Activated CD8-positive, alpha-beta memory T cell treated with anti-CD3 and anti-CD28 coated beads for 48 hours (primary cell): ENCODE results near the gene CPB2.

Experiments used
- DNase-seq, 3 experiments: peaks; one replicate each; pipeline ENCODE4 v3.0.0-alpha.2; 2020; ENCODE audit warnings: low read depth in 2 of 3, low spot score in 2 of 3

CPB2 gene

GRCh38 chr13:46053162-46054012 lies 51.4 kb downstream of the CPB2 start:
- no peak for DNase-seq

- peak; percentile 70 to 83 (median 72) for DNase-seq
Observed at GRCh38 chr13:46052319-46053161, 52.3 kb downstream of the CPB2 start, which contains the start of gene ZC3H13. TSS of gene ZC3H13 (minus strand) at chr13:46052746. CDS start at chr13:46045507, 7,239 bp downstream.

GRCh38 chr13:46051968-46052318 lies 52.9 kb downstream of the CPB2 start:
- no peak for DNase-seq

GRCh38 chr13:46050771-46051170 lies 54.1 kb downstream of the CPB2 start:
- DNase-seq, result no peak

- DNase-seq, result no peak
Observed at GRCh38 chr13:46045424-46045823, 59.4 kb downstream of the CPB2 start.

GRCh38 chr13:46043647-46044046 lies 61.2 kb downstream of the CPB2 start:
- DNase-seq, result no peak

GRCh38 chr13:46041419-46041839 lies 63.4 kb downstream of the CPB2 start:
- DNase-seq, result no peak

- no peak for DNase-seq
Observed at GRCh38 chr13:46040763-46041162, 64.1 kb downstream of the CPB2 start.

- DNase-seq, result no peak
Observed at GRCh38 chr13:46039411-46040182, 65.2 kb downstream of the CPB2 start.

GRCh38 chr13:46038296-46038695 lies 66.5 kb downstream of the CPB2 start:
- DNase-seq, result no peak

- DNase-seq, result no peak
Observed at GRCh38 chr13:46035066-46035465, 69.8 kb downstream of the CPB2 start.

- no peak for DNase-seq
Observed at GRCh38 chr13:46032341-46032740, 72.5 kb downstream of the CPB2 start.

- no peak for DNase-seq
Observed at GRCh38 chr13:46031581-46032263, 73.1 kb downstream of the CPB2 start.

- DNase-seq, result no peak
Observed at GRCh38 chr13:46025157-46025556, 79.7 kb downstream of the CPB2 start.

- DNase-seq, result no peak
Observed at GRCh38 chr13:46022481-46022880, 82.4 kb downstream of the CPB2 start.

GRCh38 chr13:46016216-46016615 lies 88.6 kb downstream of the CPB2 start:
- DNase-seq, result no peak

GRCh38 chr13:46015366-46015765 lies 89.5 kb downstream of the CPB2 start:
- no peak for DNase-seq

- no peak for DNase-seq
Observed at GRCh38 chr13:46012404-46012803, 92.4 kb downstream of the CPB2 start.

- DNase-seq, result no peak
Observed at GRCh38 chr13:46010148-46010547, 94.7 kb downstream of the CPB2 start.

- DNase-seq, result no peak
Observed at GRCh38 chr13:46008631-46009030, 96.2 kb downstream of the CPB2 start.
